Measurements from ENCODE around the gene KNSTRN. TPM values are rescaled to one million over a fixed set of nuclear protein-coding genes. Genes with fewer than 3 reads are reported as not detected.

KNSTRN gene
- total RNA-seq, 4 donors from 2014 or later: 7.9 to 24.9 (median 12.9) TPM

DNA sequence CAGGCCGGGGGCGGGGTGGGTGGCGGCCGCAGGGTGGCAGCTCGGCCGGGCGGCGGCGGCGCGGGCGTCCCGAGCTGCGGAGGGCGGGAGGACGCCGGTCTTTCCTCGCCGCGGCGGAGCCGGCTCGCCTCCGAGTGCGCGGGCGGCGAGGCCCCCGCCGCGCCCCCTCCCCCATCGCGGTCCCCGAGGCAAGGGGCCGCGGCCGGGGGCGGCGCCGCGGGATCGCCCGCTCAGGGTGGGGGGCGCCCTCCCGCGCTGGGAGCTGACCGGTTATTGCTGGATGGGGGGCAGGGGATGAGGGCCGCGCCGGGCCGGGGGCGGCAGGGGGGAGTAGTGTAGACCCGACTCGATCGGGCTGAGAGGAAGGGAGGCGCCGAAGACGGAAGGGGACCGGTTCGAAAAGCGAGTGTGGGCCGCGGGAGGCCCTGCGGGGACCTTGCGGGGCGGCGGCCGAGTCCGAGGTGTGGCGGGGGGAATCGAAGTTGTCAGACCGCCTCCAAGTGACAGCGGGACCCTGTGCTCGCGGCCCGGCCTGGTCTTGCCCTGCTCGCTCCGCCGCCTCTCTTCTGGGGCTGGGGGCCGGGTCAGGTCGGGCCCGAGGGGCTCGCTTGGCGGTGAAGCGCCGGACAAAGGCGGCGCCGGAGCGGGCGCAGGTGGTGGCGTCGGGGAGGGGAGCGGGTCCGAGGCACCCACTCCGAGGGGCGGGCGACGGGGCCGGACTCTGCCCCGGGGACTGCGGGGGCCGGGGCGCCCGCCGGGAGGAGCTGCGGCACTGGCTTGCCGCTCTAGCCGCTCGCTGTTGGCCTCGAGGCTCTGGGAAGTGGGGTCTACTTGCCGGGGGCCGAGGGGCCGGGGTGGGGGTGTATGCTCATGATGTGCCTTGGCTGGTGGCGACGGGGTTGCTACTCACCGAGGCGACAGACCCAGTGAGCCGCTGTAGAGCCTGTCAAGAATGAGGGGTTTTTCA lies 59.3 kb downstream of the KNSTRN start:
- no peak for TF ChIP-seq CTCF (IDR thresholded peaks at IDR 0.05; ENCODE audit: low read depth)

DNA sequence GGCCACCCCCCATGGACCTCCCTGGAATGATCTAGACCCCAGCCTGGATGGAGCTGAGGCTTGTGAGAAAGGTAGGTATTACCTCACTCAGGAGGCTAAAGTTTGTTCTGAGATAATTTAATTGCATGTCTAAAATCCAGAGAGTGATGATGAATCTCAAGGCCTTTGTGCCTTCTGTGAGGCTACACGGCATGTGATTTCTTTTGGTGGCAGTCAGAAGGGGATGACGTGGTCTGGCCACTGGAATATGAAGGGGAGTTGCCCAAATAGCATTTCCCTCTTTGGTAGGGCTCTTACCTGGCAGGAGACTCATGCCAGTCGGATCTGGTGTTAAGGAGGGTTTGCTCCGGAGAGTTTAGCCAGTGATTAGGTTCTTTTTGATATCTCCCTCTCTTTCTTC lies 60.7 kb downstream of the KNSTRN start:
- TF ChIP-seq CTCF (IDR thresholded peaks at IDR 0.05; ENCODE audit: low read depth): no peak

DNA sequence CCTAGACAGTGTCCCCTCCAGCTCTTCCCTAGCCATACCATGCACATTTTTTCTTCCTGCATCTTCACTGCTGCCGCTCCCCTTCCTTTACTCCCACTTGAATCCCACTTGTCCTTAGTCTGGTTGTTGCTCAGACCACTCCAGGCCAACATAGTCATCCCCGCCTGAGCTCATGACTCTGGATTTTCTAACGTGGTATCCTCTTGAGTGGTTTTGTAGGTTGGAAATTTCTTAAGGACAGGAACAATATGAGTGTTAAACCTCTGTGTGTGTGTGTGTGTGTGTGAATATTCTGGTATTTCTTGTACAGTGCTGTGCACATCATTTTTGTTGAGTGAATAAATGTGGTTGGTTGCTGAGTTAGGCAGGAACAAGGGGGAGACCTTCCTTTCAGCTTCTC lies 61.3 kb downstream of the KNSTRN start:
- TF ChIP-seq CTCF (IDR thresholded peaks at IDR 0.05; ENCODE audit: low read depth): no peak

Other genes with a start within 250 kb of the KNSTRN start
- gene BUB1B, start 221.7 kb upstream of the KNSTRN start, total RNA-seq: 1 to 10 TPM in 2 of 4 donors, under 1 TPM in 1, not detected in 1; 0.33 to 8.8 (median 3.3) TPM
- gene PAK6, start 143.7 kb upstream of the KNSTRN start, total RNA-seq: 1 to 10 TPM in 2 of 4 donors, under 1 TPM in 2; 0.49 to 4.1 (median 0.81) TPM
- gene ANKRD63, start 99.7 kb upstream of the KNSTRN start, total RNA-seq: not detected
- 10 to 100 TPM; 13.8 to 69.7 (median 20.2) TPM for gene PLCB2, start 74.8 kb upstream of the KNSTRN start, total RNA-seq
- 10 to 100 TPM in 1 of 4 donors, 1 to 10 TPM in 3; 4.0 to 16.5 (median 8.1) TPM for gene INAFM2, start 59.0 kb upstream of the KNSTRN start, total RNA-seq
- 1 to 10 TPM in 3 of 4 donors, under 1 TPM in 1; 0.65 to 5.3 (median 3.0) TPM for gene CCDC9B, start 41.8 kb upstream of the KNSTRN start, total RNA-seq
- 10 to 100 TPM in 1 of 4 donors, 1 to 10 TPM in 1, not detected in 2; 3.9 to 16.0 TPM for gene PHGR1, start 31.7 kb upstream of the KNSTRN start, total RNA-seq
- under 1 TPM in 3 of 4 donors, not detected in 1; under 0.01 to 0.19 (median under 0.01) TPM for gene DISP2, start 24.5 kb upstream of the KNSTRN start, total RNA-seq
- gene IVD, start 23.1 kb downstream of the KNSTRN start, total RNA-seq: 100 to 1,000 TPM in 1 of 4 donors, 10 to 100 TPM in 3; 24.9 to 101 (median 48.0) TPM
- gene BAHD1, start 58.2 kb downstream of the KNSTRN start, total RNA-seq: 10 to 100 TPM in 1 of 4 donors, 1 to 10 TPM in 3; 4.1 to 17.1 (median 9.1) TPM
- gene CHST14, start 88.3 kb downstream of the KNSTRN start, total RNA-seq: 1 to 10 TPM; 9.0 to 9.8 (median 9.7) TPM
- 10 to 100 TPM; 18.1 to 53.9 (median 27.4) TPM for gene CCDC32, start 182.3 kb downstream of the KNSTRN start, total RNA-seq
- gene RPUSD2, start 186.6 kb downstream of the KNSTRN start, total RNA-seq: 1 to 10 TPM; 3.3 to 9.4 (median 5.3) TPM
- gene KNL1, start 211.5 kb downstream of the KNSTRN start, total RNA-seq: 1 to 10 TPM in 2 of 4 donors, under 1 TPM in 2; 0.19 to 3.7 (median 1.2) TPM